Endothelial cell (in vitro differentiated cells): ENCODE results near the gene RUNDC3A. TPM values are rescaled to one million over a fixed set of nuclear protein-coding genes. Genes with fewer than 3 reads are reported as not detected.
"Not testable (repeated sequence)": the region's sequence is repeated elsewhere in the genome, so short reads cannot be mapped to it uniquely, and the experiment has no call there.

Source experiments
- DNase-seq: peaks from one replicate; pipeline ENCODE4 v3.0.0; 2021; ENCODE audit warnings: low spot score
- H3K27ac Mint-ChIP-seq: one replicate; pipeline ENCODE4 v1.8.0; 2021; ENCODE audit warnings: mixed read lengths, inconsistent platforms; ENCODE audit not compliant: unreplicated experiment
- H3K27me3 Mint-ChIP-seq: one replicate; pipeline ENCODE4 v1.8.0; 2021; ENCODE audit warnings: mild to moderate bottlenecking, moderate library complexity, mixed read lengths, inconsistent platforms; ENCODE audit not compliant: unreplicated experiment
- H3K36me3 Mint-ChIP-seq: one replicate; pipeline ENCODE4 v1.8.0; 2021; ENCODE audit warnings: mild to moderate bottlenecking, low read depth, mixed read lengths, inconsistent platforms; ENCODE audit not compliant: unreplicated experiment
- H3K4me1 Mint-ChIP-seq: one replicate; pipeline ENCODE4 v1.8.0; 2021; ENCODE audit warnings: mild to moderate bottlenecking, mixed read lengths, inconsistent platforms; ENCODE audit not compliant: unreplicated experiment
- H3K4me3 Mint-ChIP-seq: one replicate; pipeline ENCODE4 v1.8.0; 2021; ENCODE audit warnings: mild to moderate bottlenecking, mixed read lengths, inconsistent platforms; ENCODE audit not compliant: unreplicated experiment
- H3K9me3 Mint-ChIP-seq: one replicate; pipeline ENCODE4 v1.8.0; 2021; ENCODE audit warnings: mixed read lengths, inconsistent platforms; ENCODE audit not compliant: unreplicated experiment
- CTCF ChIP-seq: fragments of 200-600 bp; sonication (generic); IDR thresholded peaks from one replicate; pipeline ENCODE4 v1.5.0; 2021; ENCODE audit warnings: antibody characterized with exemption; ENCODE audit not compliant: unreplicated experiment
- total RNA-seq: library from RNA; stranded (reverse); fragmentation: NEBNext Ultra II Directional; extraction: Animal tissue kit (Norgen Biotek cat#: 25700); gene quantifications from one replicate; pipeline ENCODE4 v1.2.1, GENCODE V29; 2021; ENCODE audit not compliant: unreplicated experiment

The RUNDC3A gene
- total RNA-seq, 1 donor from 2014 or later = 0.82 TPM

DNA sequence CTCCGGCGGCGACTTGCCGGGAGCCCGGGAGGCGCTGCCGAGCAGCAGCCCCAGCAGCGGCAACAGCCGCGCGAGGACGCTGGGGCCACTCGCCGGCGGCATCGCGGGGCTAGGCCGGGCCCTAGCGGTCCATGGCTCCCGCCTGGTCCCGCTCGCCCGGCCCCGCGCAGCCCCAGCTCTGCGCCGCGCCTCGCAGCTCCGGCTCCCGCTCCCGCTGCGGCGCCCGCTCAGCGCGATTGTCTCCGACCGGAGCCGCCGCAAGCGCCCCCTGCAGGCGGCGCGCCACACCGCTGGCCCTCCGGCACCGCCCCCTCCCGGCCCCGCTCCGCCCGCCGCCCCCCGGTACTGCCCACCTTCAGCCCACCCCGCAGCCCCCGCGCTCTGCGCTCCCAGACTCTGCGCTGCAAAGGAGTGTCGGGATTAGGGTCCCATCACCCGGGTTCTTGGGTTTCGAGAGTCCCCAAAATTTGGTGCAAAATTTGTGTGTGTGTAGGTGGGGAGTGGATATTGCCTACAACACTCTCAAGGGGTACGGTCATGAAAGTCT, 55.3 kb downstream of the RUNDC3A start, which contains the start of gene FAM171A2:
Gene FAM171A2, minus strand, starts transcription at position 241 of the 547 bp plus-strand sequence. Its CDS starts 139 bp downstream, at position 102.
- H3K9me3 Mint-ChIP-seq = no peaks in the 10 kb centered on the region
- peak; percentile 83 for DNase-seq
- H3K27ac Mint-ChIP-seq = no peak within 1 kb of the TSS
- peaks cover 12% of the 10 kb centered on the region for H3K36me3 Mint-ChIP-seq
- H3K27me3 Mint-ChIP-seq = peaks cover 14% of the 10 kb centered on the region
- peak; percentile 90 for TF ChIP-seq CTCF
- H3K4me3 Mint-ChIP-seq = peak within 1 kb of the TSS; percentile 90
- peaks cover 15% of the 10 kb centered on the region for H3K4me1 Mint-ChIP-seq

DNA sequence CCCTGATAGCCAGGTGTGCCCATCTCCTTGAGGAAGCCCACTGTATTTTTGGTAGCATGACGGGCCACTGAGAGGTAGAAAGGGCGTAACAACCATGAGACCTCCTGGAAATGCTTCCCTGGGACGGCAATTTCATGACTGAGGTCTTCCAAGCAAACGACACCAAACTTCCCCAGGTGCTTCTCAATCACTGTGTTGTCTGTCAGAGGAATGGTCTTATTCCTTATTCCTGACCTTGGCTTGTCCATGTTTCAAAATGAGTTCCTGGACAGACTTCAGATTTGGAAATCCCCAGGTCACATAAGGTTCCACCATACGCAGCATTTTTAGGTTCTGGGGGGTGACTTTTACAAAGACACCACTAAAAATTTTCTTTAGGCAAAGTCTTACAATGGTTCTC, 56.6 kb downstream of the RUNDC3A start:
- H3K9me3 Mint-ChIP-seq, H3K36me3 Mint-ChIP-seq, DNase-seq, H3K27ac Mint-ChIP-seq: not testable (repeated sequence)
- Mint-ChIP-seq H3K4me3 (peak overlapping the region; percentile 69), H3K27me3 (peaks cover 10% of the 10 kb centered on the region), H3K4me1 (peaks cover 15% of the 10 kb centered on the region)

GRCh38 chr17:44367231-44367979, 59.0 kb downstream of the RUNDC3A start:
- DNase-seq = no peak
- H3K4me1 Mint-ChIP-seq = no peaks in the 10 kb centered on the region
- TF ChIP-seq CTCF = no peak
- H3K27me3 Mint-ChIP-seq = peaks cover 3% of the 10 kb centered on the region
- no peaks in the 10 kb centered on the region for H3K9me3 Mint-ChIP-seq
- H3K4me3 Mint-ChIP-seq = no peak overlapping the region
- no peaks in the 10 kb centered on the region for H3K36me3 Mint-ChIP-seq
- H3K27ac Mint-ChIP-seq = no peak overlapping the region

Other genes starting within 250 kb of the RUNDC3A start
- 63.0 TPM for gene LSM12, start 241.9 kb upstream of the RUNDC3A start, total RNA-seq
- 113 TPM for gene G6PC3, start 237.9 kb upstream of the RUNDC3A start, total RNA-seq
- gene HDAC5, start 185.0 kb upstream of the RUNDC3A start, total RNA-seq = 51.4 TPM
- gene HROB, start 166.7 kb upstream of the RUNDC3A start, total RNA-seq = 6.1 TPM
- not detected for gene ASB16, start 137.9 kb upstream of the RUNDC3A start, total RNA-seq
- gene TMUB2, start 121.6 kb upstream of the RUNDC3A start, total RNA-seq = 39.2 TPM
- gene ATXN7L3, start 108.7 kb upstream of the RUNDC3A start, total RNA-seq = 152 TPM
- gene UBTF, start 88.9 kb upstream of the RUNDC3A start, total RNA-seq = 63.8 TPM
- gene SLC4A1, start 40.5 kb upstream of the RUNDC3A start, total RNA-seq = not detected
- gene SLC25A39, start 16.2 kb downstream of the RUNDC3A start, total RNA-seq = 124 TPM
- gene GRN, start 36.7 kb downstream of the RUNDC3A start, total RNA-seq = 904 TPM
- gene FAM171A2, start 55.3 kb downstream of the RUNDC3A start, total RNA-seq = 53.7 TPM
- gene ITGA2B, start 81.0 kb downstream of the RUNDC3A start, total RNA-seq = 4.3 TPM
- gene GPATCH8, start 194.8 kb downstream of the RUNDC3A start, total RNA-seq = 53.3 TPM
- gene FZD2, start 248.9 kb downstream of the RUNDC3A start, total RNA-seq = 12.9 TPM